Stimulated activated CD8-positive, alpha-beta memory T cell treated with anti-CD3 and anti-CD28 coated beads, Interleukin-12 subunit alpha, Interleukin-12 subunit beta, amount 100 ng/mL, for 1 hour (primary cell): ENCODE results near the gene PPP2R5B.

Experiments used
- DNase-seq: peaks from one replicate; pipeline ENCODE4 v3.0.0-alpha.2; 2020; ENCODE audit warnings: low read depth

The PPP2R5B gene

DNA sequence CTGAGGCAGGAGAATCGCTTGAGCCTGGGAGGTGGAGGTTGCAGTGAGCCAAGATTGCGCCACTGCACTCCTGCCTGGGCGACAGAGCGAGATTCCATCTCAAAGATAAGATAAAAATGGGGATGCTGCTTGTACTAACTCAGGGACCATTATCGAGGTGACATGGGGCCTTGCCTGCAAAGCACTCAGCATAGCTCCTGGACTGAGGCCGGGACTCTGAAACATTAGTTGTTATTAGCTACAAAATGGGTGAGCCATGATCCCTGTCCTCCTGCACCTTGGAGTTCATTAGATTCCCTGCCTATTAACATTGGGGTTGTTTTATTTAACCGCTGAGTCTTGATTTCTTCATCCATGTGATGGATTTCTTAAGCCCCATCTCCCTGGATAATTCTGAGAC, 5.1 kb downstream of the PPP2R5B start:
- no peak for DNase-seq

DNA sequence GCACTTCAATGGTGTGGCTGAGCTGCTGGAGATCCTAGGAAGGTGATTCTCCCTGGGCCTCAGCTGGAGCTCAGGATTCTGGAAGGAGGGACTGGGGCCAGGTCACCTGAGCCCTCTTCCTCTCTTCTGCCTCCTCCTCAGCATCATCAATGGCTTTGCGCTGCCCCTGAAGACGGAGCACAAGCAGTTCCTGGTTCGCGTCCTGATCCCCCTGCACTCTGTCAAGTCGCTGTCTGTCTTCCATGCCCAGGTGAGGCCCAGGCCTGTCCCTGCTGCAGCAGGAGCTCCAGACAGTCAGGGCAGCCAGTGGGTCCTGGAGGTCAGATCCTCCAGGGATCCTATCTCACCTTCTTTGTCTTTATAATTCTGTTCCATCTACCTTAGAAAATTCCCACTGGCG, 5.9 kb downstream of the PPP2R5B start:
- no peak for DNase-seq

GRCh38 chr11:64931290-64931689, 6.8 kb downstream of the PPP2R5B start:
- no peak for DNase-seq

- DNase-seq = no peak
Measured at GRCh38 chr11:64932324-64932723, 7.8 kb downstream of the PPP2R5B start.

DNA sequence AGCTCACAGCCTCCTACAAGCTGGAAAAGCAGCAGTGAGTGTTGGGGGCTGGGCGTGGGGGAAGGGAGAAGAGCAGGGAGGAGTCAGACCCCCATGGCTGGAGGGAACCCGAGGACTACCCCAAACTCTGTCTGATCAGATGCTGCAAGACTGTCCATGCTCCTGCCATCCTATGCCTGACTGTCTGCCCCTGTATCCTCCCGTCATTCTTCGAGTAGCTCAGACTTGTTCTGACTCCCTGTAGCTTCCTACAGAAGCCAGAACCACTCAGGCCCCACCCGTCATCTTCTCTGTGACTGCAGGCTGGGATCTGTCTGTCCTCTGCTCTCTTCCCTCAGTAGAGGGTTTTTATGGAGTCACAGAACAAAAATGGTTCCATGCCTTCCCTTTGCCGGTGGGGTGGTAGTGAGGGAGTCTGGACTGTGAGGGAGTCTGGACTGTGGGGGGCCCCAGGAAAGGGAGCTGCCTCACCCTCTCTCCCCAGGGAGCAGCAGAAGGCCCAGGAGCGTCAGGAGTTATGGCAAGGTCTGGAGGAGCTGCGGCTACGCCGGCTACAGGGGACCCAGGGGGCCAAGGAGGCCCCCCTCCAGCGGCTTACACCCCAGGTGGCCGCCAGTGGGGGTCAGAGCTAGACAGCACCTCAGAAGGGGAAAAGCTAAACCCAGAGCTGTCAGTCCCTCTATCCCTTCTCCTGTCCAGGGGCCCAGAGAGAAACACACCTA, 8.9 kb downstream of the PPP2R5B start:
- no peak for DNase-seq

GRCh38 chr11:64933935-64934681, 9.6 kb downstream of the PPP2R5B start:
- DNase-seq = no peak

- DNase-seq = no peak
Measured at GRCh38 chr11:64934682-64935358, 10.3 kb downstream of the PPP2R5B start.

DNA sequence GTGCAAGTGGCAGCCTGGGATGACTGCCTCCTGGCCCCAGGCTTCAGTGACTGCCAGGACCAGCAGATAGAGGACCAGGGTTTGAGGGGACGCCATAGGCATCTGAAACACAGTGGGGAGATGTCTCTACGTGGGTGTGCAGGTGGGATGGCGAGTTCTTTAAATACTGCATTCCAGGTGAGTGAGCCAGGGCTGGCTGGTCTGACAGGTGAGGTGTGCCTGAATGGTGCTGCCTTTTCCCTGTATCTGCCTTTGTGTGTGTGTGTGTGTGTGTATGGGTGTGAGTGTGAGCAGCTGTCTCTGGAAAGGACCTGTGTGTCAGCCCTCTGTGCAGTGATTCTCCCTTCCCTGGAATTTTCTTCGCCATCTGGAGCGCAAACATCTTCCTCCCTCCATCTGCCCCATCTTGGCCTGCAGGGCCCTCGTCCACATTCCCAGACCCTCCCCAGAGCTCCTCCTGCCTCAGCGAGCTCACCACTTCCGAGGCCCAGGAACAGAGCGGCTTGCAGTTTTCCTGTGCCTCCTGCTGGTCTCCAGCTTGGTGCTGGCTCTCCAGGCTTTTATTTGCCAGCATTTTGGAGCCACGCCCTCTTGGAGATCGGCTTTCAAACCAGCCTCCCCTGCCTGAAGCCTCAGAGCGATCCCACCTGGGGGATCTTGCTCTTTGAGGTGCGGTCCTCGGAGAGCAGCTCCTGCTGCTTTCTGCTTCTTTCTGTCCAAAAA, 11.0 kb downstream of the PPP2R5B start, which contains the start of gene GPHA2:
Gene GPHA2 (minus strand): TSS at position 535 of the 723 bp plus-strand sequence. CDS start 433 bp downstream, at position 102.
- no peak for DNase-seq

DNA sequence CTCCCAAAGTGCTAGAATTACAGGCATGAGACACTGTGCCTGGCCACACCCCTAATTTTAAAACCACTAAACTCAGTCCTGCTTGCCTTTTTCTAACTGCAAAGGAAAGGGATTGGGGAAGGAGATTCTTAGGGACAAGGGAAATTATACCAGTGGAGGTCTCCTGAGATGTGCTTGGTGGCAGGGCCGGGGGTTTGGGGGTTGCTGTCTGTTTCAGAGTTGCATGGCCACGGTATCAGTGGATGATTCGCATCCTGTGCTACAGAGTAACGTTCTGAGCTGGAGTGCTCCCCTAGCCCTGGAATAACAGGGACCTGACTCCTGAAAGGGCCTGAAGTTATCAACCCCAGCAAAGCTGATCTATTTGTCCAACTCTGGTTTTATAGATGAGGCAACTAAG, 12.1 kb downstream of the PPP2R5B start:
- DNase-seq = no peak

DNA sequence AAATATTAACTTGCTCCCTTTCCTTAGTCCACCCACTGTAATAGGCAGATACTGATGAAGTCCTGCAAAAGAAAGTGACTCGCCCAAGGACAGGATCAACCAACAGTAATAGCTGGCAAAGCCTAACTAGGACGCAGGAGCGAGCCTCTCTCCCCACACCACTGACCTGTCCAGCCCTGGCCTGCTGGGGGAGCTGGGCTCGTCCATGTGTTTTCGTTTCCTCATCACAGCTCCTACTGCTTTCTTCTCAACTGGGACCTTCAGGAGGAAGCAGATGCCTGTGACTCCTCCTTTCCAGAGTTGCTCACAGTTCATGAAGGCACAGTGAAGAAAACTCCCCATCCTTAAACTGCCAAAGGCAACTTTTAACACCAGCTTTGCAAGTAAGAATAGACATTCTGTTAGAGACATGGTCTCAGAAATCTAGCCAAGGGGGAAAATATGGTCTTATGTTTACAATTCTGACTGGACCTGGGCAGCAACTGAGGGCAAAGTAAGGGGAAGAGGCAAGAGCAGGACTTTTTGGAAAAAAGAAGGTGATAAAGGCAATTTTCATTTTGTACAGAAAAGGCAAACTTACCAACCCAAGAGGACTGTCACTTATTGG, 22.8 kb downstream of the PPP2R5B start:
- DNase-seq = no peak

GRCh38 chr11:64951529-64951928, 27.0 kb downstream of the PPP2R5B start:
- DNase-seq = no peak

DNA sequence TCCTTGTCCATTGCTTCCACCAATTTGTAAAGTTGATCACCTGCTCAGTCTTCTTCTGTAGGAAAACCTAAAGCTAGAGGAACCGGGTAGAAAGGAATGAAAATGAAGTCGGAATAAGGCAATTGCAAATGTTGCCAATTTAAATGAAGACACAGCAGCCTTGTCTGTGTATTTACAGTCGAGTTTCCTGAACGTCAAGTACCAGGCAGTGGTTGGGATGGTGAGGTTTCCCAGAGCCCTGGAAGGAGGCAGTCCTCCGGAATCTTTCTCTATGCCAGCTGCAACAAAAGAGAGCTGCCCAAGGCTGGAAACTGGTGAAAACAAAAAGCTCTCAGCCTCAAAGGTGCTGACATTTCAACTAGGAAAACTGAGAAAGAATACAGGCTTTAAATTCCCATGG, 29.7 kb downstream of the PPP2R5B start:
- no peak for DNase-seq

GRCh38 chr11:64959498-64959897, 35.0 kb downstream of the PPP2R5B start:
- DNase-seq = no peak

- DNase-seq = no peak
Measured at GRCh38 chr11:64960719-64961118, 36.2 kb downstream of the PPP2R5B start.

GRCh38 chr11:64963072-64963631, 38.7 kb downstream of the PPP2R5B start:
- DNase-seq = no peak

GRCh38 chr11:64967375-64967774, 42.9 kb downstream of the PPP2R5B start:
- DNase-seq = no peak

DNA sequence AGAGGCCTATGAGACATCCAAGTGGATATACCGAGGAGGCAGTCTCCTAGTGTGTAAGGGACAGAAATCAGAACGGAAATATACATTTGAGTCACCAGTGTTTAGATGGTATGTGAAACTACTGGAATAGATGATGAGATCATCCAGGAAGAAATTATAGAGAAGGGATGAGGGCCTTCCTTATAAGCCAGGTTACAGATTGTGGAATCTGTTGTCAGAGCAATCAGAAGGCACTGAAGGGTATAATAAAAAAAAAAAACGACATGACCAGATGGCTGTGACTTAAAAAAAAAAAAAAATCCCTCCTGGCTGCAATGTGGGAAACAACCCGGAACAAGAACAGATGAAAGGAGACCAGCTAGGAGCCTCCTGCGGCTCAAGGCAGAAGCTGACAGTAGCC, 44.7 kb downstream of the PPP2R5B start:
- no peak for DNase-seq

DNA sequence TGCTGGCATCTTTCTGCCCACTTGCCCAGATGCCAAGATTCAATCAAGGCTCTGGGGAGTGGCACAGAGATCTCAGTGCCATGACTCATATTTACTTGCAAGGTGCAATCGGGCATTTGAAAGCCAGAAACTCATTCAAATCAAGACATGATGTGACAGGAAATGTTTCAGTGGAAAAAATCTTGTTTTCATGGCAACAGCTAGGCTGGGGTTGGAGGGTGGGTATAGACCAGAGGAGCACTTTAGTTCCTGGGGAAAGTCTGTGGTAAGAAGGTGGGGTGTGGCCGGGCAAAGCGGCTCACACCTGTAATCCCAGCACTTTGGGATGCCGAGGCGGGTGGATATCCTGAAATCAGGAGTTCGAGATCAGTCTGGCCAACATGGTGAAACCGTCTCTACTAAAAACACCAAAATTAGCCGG, 46.3 kb downstream of the PPP2R5B start:
- no peak for DNase-seq

DNA sequence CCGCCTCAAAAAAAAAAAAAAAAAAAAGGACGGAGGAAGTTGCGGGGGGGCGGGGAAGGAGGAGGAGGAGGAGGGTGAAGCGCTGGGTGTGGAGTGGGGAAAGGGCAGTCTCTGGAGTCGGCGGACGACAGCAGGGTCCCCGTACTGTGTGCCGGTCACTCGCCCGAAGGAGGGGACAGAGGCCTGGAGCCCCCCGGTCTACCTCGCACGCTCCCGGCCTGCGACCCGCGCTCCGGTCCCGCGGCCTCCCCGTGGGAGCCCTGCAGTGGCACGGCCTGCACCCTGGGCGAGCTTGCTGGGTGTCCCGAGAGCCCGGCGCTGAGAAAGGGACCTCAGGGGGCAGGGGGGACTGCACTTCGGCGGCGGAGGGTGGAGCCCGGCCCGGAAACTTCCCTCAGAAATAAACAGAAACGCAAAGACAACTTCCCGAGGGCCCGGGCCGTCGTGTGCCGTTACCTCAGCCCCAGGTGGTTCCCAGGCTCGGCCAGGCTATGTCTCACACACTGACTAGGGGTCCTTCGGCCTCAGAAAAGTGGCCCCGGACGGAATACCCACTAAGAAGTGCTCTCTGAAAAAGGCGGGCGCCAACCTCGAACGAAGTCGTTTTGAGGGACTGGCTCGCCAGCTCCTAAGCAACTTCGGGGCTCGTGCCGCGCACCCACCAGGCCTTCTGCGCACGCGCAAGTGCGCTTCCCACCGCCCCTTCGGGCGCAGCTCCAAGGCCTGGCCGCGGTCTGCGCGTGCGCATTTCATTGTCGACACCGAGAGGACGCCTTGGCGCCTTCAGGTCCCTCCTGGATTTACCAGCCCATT, 47.1 kb downstream of the PPP2R5B start, which contains the start of gene MAJIN:
Gene MAJIN (minus strand): TSS at position 688 of the 813 bp plus-strand sequence. CDS start 12,703 bp downstream, outside the sequence.
- peak; percentile 83 for DNase-seq

DNA sequence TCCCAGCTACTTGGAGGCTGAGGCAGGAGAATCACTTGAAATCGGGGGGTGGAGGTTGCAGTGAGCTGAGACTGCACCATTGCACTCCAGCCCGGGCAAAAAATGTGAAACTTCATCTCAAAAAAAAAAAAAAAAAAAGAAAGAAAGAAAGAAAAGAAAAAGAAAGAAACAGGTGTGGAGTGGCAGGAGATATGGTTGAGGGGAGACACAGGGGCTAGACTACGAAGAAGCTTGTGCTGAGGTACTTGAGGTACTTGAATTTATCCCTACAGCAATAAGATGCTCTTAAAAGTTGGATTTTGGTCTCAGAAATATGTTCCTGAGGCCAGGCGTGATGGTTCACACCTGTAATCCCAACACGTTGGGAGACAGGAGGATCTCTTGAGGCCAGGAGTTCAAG, 49.6 kb downstream of the PPP2R5B start:
- no peak for DNase-seq
